Stimulated activated CD8-positive, alpha-beta memory T cell treated with anti-CD3 and anti-CD28 coated beads, Interleukin-4, amount 100 ng/mL, for 1 hour (primary cell): Measurements from ENCODE around the gene PLCG1.

ENCODE experiments used
- DNase-seq, 2 donors: peaks; one replicate each; pipeline ENCODE4 v3.0.0-alpha.2; 2020; ENCODE audit warnings: low read depth in 2 of 2, low spot score in 1 of 2

The PLCG1 gene

DNA sequence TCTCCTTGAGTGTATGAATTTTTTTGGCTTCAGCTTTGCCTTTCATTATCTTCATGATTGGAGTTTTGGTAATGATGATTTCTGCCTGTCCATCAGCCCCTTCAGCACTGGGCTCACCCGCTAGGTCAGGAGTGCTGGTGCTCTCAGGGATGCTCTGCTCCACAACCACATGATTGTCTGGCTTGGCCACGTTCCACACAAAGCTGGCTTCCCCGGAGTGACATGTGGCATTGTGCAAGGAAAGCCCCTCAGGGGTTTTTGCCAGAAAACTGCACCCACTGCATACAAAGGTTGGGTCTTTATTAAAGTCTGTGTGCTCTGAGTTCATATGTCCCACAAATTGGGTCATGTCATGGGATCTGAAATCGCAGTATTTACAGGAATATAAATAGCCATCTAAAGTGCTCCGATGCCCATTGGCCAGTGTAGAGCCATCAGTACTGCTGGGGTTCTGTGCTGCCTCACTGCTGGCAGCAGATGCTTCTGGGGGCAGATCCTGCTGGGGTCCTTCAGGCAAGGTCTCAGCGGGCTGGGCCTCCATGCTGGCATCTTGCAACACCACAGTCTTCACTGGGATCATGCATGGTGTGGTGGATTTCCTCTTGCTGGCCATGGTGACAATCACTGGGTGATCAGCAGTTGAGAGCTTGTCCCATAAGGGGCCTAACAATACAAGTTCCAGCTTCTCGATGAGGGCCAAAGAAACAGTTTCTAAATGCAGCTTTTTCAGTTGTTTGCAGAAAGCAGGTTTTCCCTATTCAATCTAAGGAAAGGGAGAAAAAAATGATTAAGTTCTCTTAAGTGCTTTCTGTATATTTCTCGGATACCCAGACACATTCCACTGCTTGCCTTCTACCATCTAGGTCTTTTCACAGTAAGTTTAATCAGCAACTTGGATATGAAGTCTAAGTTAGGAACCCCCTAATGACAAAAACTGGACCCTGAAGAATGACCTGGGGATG, 67.2 kb downstream of the PLCG1 start:
- DNase-seq: no peak

DNA sequence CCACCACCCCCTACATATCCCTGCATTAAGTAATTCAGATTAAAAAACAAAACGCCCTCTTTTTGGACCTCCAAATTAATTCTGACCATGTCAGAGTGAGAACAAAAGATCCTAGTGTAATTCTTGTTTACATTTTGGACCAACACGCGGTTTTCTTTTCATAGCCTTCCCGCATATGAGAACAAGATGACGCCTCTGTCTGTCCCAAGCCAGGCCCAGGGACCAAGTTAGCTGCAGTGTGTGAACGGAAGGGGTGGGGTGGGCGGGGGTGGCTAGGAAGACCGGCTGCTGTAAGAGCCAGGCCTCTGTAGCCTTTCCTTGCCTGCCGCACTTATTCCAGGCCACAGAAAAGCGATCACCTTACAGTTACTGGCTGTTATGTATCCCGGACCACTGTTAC, 68.0 kb downstream of the PLCG1 start:
- no peak for DNase-seq

DNA sequence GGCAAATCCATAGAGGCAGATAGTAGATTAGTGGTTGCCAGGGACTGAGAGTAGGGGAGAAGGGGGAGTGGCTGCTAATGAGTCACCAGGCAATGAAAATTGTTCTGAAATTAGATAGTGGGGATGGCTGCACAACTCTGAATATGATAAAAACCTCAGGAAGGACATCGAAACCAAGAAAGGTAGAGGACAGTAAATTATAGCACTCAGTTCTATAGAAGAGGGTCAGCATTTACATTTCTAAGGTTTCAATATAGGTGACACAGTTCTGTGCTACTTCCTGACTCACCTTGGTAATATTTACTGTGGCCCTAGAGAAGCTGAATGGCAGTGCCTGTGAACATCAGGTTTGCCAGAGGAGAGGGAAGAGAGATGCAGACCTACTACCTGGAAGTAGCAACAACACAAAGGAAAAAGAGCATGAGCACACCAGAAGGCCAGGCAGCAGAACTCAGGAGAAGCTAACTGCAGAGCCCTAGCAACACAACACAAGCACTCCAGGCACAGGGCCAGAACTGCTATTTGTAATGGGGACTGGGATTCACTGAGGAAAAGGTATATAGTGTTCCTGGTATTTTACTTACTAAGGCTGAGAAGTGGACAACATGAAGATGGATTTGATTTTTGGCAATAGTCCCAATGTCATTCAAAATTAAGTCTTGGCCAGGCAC, 75.9 kb downstream of the PLCG1 start:
- DNase-seq: no peak

DNA sequence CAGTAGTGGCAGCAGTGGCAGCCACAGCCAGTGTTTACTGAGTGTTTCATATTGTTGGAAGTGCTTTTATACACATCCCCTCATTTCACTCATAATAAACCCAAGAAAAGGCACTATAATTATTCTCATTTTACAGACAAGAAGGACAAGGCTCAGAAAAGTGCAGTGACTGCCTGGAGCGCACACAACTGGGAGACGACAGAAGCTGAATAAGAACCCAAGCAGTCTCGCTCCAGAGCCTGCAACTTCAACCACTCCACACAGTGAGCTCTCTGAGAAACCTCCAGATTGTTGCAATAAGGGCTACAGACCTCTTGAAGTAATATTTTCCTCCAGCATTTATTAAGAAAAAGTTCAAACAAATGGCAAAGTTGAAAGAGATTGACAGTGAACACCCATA, 76.9 kb downstream of the PLCG1 start:
- DNase-seq: no peak

DNA sequence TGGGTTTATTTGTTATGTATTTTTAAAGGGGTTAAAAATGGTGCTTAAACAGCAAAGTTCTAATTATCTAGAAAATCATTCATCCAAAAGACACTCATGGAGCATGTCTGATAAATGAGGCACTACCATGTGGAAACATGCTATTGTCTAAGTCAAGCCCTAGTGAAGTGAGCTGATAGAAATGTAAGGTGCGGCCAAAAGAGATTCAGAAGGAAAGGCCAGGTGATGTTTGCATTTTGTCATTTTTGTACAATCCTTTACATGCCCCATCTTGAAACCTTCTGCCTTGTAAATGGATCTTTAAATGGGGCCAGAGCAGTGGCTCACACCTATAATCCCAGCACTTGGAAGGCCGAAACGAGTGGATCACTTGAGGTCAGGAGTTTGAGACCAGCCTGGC, 77.3 kb downstream of the PLCG1 start:
- no peak for DNase-seq

DNA sequence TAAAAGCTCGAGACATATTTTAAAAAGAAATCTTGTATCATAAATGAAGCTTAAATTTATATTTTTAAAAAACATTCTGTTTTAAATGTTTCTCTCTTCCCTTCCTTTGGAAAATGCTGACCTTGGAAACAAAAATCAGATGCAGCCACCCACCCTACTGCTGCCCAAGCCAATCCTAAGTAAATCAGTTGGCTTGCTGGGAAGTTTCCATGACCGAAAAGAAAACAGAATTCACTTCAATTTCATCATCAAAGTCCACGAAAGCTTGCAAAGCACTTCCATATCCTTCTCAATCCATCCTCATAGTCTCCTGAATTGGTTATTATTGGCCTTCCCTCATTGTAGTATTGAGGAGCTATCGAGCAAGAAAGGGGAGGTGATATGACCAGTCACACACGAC, 80.1 kb downstream of the PLCG1 start:
- DNase-seq: no peak

DNA sequence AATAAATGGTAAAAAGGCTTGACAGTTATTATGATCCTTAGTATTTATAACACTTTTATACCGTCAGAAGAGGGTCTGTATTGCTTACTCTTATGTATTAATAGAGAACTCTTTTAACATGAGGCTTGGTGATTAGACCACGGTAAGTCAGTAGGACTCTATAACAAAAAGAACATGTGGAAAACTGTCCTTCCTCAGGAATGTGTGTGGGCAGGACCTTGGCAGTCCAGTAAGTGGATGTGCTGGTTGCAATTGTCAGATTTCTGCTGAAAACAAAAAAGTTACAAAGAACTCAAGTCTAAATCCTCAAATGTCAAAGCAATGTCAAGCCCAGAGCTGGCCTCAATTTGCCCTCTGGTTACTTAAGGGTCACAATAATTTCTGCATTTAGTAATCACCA, 81.1 kb downstream of the PLCG1 start:
- DNase-seq: no peak

DNA sequence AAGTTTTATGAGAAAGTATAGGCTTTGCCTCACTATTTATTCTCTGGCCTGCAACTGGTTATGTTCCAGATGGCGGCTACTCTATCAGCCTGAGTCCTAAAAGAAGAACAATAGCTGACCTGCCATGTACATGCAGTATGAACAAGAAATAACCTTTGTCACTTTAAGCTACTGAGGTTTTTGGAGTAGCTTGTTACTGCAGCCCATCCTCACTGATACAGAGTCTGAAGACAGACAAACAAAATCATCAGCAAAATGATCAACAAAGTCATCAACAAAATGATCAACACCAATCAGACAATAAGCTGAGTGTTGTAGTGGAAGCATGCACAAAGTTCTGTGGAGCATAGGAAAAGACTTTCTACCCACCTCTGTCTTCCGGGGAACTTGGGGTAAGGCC, 82.5 kb downstream of the PLCG1 start:
- no peak for DNase-seq

DNA sequence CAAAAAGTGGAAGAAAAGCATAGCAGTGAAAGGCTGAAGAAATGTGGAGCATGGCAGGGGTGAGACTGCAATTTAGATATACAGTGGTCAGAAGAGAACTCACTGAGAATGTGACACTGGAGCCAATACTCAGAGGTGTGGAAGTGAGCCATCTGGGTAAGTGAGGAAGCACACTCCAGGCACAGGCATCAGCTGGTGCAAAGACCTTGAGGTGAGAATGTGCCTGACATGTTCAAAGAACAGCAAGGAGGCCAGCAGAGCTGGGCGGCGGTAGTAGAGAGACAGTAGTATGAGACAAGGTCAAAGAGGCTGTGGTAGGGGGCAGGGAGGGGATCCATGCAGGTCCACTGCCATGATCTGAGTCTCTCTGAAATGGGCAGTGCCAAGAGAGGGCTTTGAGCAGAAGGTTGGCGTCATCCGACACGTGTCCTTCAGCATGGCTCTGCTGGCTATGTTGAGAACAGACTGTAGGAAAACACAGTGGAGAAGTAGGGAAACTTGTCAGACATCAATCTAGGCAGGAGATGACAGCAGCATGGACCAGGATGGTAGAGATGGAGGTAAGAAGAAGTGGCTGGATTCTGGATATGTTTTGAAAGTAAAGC, 84.4 kb downstream of the PLCG1 start:
- no peak for DNase-seq

DNA sequence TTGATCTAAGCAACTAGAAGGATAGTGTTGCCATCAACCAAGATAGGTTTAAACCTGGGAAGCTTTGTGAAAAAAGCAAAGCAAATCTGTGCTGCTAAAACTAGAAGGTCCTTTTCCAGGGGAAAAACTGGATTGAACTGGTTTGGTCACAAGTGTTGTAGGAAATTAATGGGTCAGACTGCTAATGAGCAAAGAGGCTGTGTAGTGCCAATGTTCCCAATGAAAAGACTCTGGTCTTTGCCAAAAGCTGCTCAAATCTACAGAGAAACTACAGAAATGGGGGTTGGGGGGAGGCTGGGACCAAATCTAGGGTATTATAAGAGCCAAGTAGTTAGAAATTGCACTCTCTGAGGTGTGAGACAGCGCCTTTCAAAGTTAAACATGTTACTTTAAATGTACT, 85.0 kb downstream of the PLCG1 start:
- DNase-seq: no peak

DNA sequence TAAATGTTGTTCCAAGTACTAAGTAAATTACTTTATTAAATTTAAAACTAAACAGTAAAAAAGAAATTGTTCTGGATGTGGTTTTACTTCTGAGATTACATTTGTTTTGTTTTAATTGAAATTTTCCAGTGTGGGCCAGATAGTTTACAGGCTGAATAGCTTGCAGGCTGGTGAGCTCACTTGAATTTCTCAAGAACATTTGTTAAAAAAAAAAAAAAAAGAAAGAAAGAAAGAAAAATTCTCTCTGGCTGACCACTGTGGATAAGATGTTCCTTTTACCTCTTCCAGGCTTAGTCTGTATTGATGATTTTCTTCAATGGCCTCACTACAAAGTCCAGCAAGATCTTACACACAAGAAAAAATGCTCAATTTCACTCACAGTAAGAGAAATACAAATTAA, 85.4 kb downstream of the PLCG1 start:
- no peak for DNase-seq

DNA sequence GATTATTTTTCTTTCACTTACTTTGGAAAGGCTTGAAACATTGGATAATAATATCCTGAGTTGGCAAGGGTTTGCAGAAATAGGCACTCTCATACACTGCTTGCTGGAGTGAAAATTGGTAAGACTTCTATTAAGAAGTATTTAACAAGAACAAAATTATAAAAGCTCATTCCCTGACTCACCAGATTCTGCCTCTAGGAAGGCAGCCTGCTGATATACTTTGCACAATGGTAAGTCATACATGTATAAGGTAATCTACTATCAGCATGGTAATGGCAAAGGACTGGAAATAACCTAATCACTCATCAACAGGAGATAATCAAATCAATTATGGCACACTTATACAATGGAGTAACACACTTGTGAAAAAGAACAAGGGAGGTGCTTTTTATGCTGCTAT, 85.8 kb downstream of the PLCG1 start:
- no peak for DNase-seq

DNA sequence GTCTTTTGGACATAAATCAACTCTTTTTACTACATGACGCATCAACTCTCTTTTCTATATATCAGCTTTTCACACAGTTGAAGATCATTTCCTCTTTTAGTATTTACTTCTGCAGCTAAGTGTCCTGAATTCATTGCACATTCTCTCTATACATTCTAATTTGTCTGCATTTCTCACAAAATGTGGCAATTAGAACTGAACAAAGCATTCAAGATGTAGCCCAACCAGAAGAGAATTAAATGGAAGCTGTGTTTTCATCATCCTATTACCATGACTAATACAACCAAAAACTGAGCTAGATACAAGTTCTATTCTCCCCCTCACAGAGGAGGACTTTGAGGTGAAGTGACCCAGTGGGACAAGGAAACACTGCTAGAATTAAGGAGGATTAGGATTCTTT, 86.9 kb downstream of the PLCG1 start:
- DNase-seq: no peak

DNA sequence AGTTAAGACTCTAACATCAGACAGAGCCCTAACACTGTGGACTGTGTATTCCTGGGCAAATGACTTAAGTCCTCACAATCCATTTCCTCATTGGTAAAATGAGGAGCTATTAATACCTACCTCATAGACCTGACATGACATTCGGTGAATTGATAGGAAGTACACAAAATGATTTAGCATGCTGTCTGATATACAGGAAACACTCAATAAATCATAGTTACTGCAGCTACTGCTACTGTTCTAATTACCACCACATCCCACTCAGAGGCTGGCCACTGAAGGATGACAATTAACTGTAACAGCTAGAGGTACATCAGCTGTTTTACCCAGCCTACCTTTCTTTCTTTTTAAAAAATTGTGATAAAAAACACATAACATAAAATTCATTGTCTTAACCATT, 87.7 kb downstream of the PLCG1 start:
- DNase-seq: no peak

DNA sequence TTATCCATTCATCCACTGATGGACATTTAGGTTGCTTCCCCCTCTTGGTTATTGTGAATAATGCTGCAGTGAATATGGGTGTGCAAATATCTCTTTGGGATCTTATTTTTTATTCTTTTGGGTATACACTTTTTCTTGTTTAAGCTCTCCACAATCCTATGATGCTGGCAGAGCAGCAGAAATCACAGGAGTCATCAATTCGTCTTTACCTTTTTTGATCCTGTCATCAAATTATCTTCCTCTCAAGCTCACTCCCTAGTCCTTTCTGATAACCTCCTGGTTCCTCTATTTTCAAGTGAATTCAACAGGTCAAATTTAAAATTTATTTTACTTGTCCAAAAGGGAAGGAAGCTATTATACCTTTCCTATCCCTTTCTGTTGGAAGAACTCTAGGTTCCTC, 89.1 kb downstream of the PLCG1 start:
- no peak for DNase-seq
